Measurements from ENCODE around the gene USP9X. TPM values are rescaled to one million over a fixed set of nuclear protein-coding genes. Genes with fewer than 3 reads are reported as not detected.
A peak's percentile ranks its signal among the peaks of the same experiment; 100 is the strongest.
"Not testable (repeated sequence)": the region's sequence is repeated elsewhere in the genome, so short reads cannot be mapped to it uniquely, and the experiment has no call there.

The USP9X gene
- total RNA-seq, 5 donors from 2014 or later (not counting 1 experiment from before 2014, with no cell fraction given), result 51.7 to 84.2 (median 62.7) TPM

DNA sequence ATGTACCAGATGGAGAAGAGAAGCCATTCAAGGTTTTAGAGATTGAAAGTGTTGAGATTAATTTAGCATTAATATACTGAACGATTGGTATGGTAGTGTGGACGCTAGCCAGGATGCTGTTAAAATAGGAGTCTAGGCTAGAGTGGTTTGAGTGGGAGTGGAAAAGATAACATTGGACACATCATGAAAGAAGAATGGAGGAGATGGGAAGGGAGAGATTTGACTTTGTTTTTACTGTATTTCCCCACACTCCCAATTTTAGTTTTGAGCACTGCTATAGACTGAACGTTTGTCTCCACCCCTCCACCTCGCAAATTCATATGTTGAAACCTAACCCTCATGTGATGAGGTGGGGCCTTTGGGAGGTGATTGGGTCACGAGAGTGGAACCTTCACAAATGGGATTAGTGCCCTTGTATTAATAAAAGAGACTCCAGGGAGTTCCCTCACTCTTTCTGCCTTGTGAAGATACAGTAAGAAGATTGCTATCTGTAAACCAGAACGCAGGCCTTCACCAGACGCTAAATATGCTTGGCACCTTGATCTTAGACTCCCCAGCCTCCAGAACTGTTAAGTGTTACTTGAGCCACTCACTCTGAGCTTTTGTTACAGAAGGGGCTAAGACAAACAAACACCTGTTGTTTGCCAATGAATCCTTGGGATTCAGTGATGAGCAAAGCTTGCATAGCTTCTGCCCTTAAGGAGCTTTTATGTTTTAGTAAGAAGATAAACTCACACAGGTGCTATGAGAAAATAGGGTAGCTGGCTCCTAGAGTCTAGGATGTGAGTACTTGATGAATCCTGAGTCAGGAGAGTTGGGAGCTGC lies 25.8 kb downstream of the USP9X start:
- peak in 1 of 35 experiments; percentile 19 for DNase-seq
- ChIA-PET CTCF (interaction anchor here in 1 of 2 donors (1.0 to 1.6 kb wide), 2 partner anchors 22 to 26 kb away, joined by 3 to 5 read pairs; partner anchors contain the start of gene USP9X), POLR2A (interaction anchor here (0.5 to 1.1 kb wide), 5 partner anchors 12 to 101 kb away, joined by 3 to 9 read pairs (median 3); partner anchors contain the start of gene USP9X (in 1 of the 2))
- Histone ChIP-seq H3K27me3 (replicated peaks in 1 of 2; ENCODE audit: control insufficient read depth in 2 of 2, extremely low read depth in 1 of 2, insufficient read depth in 2 of 2, low read length in 1 of 2) (no peaks in the 10 kb centered on the region), H3K36me3 (ENCODE audit: control insufficient read depth in 2 of 2, extremely low read depth in 1 of 2, insufficient read depth in 1 of 2, low read length in 1 of 2) (no peaks in the 10 kb centered on the region), H3K4me3 (ENCODE audit: control insufficient read depth in 1 of 2, extremely low read depth in 1 of 2, low read length in 1 of 2) (no peak overlapping the region), H3K27ac (ENCODE audit: low read length) (peak overlapping the region; percentile 23), H3K9me3 (no peaks in the 10 kb centered on the region), H3K4me1 (ENCODE audit: control insufficient read depth in 1 of 2, extremely low read depth in 1 of 2, insufficient read depth in 2 of 2, low read length in 2 of 2) (peaks cover 10 to 30% of the 10 kb centered on the region in 2 experiments)
- no CpG with 5 or more reads among the region's 7 CpGs for WGBS (ENCODE audit: insufficient coverage)
- Mint-ChIP-seq H3K36me3 (peaks cover 6% of the 10 kb centered on the region), H3K27ac (peak overlapping the region; percentile 30 to 82), H3K4me1 (peaks cover 76 to 91% (median 77%) of the 10 kb centered on the region in 3 donors), H3K27me3 (no peaks in the 10 kb centered on the region), H3K9me3 (peaks cover 0 to 5% (median 5%) of the 10 kb centered on the region in 3 donors), H3K4me3 (peak overlapping the region in 2 of 3 donors; percentile 12 to 22)
- peak in 2 of 4 experiments; percentile 23 to 29 for ATAC-seq (replicated peaks in 1 of 4)

DNA sequence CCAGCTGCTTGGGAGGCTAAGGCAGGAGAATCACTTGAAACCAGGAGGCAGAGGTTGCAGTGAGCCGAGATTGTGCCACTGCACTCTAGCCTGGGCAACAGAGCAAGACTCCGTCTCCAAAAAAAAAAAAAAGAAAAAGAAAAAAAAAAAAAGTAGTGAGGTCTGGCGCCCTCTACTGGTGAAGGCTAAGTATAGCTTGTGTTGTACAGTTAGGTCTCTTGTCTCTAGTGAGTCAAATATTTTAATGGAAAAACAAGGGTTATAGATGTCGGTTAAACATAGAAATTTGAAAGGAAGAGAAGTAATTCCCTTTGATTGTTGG lies 29.8 kb downstream of the USP9X start:
- peaks cover 21 to 38% of the 10 kb centered on the region in 2 experiments for H3K4me1 ChIP-seq (ENCODE audit: control insufficient read depth in 1 of 2, extremely low read depth in 1 of 2, insufficient read depth in 2 of 2, low read length in 2 of 2)
- not testable (repeated sequence) for H3K9me3 ChIP-seq; H3K27me3 ChIP-seq (replicated peaks in 1 of 2; ENCODE audit: control insufficient read depth in 2 of 2, extremely low read depth in 1 of 2, insufficient read depth in 2 of 2, low read length in 1 of 2); H3K27ac Mint-ChIP-seq; H3K36me3 Mint-ChIP-seq; H3K4me3 ChIP-seq (ENCODE audit: control insufficient read depth in 1 of 2, extremely low read depth in 1 of 2, low read length in 1 of 2); H3K9me3 Mint-ChIP-seq; H3K36me3 ChIP-seq (ENCODE audit: control insufficient read depth in 2 of 2, extremely low read depth in 1 of 2, insufficient read depth in 1 of 2, low read length in 1 of 2); H3K27me3 Mint-ChIP-seq; H3K27ac ChIP-seq (ENCODE audit: low read length)
- ChIA-PET CTCF (interaction anchor here (0.5 to 3.9 kb wide), 32 partner anchors 9 to 768 kb away, joined by 3 to 48 read pairs (median 4); partner anchors contain the start of gene USP9X (in 1 of the 2)), POLR2A (interaction anchor here in 1 of 2 donors (0.6 to 1.4 kb wide), 8 partner anchors 33 to 534 kb away, joined by 3 to 12 read pairs (median 5); partner anchors contain the start of genes ATP6AP2 and MED14)
- WGBS (ENCODE audit: insufficient coverage), result no CpG with 5 or more reads among the region's 4 CpGs
- peaks cover 84 to 88% (median 86%) of the 10 kb centered on the region in 3 donors for H3K4me1 Mint-ChIP-seq
- DNase-seq (peak in 13 of 35 experiments; percentile 10 to 67 (median 25)), ATAC-seq (replicated peaks in 1 of 4) (peak in 3 of 4 experiments; percentile 35 to 60 (median 53))
- peak overlapping the region in 1 of 3 donors; percentile 11 for H3K4me3 Mint-ChIP-seq

DNA sequence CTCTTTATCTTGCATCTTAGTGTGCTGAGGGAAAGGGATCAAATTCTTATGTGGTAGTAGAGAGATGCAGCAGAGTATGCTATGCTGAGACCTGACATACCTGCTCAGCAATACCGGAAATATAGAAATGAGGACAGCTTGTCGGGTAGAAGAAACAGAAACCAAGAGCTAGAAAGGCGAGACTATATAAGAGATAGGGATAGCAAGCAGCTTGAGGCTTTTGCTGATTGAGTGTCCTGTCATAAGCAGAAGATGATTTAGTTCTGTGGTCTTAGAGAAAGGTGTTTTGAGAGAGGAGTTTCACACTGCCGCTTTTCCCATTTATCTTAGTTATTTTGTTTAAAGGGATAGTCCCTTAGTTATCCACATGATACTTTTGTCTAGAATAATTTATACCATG lies 31.7 kb downstream of the USP9X start:
- Mint-ChIP-seq H3K4me3 (peak overlapping the region; percentile 54 to 65 (median 55)), H3K36me3 (no peaks in the 10 kb centered on the region), H3K4me1 (peaks cover 80 to 88% (median 83%) of the 10 kb centered on the region in 3 donors), H3K27ac (peak overlapping the region; percentile 76 to 77), H3K9me3 (no peaks in the 10 kb centered on the region), H3K27me3 (no peaks in the 10 kb centered on the region)
- Histone ChIP-seq H3K9me3 (no peaks in the 10 kb centered on the region), H3K4me1 (ENCODE audit: control insufficient read depth in 1 of 2, extremely low read depth in 1 of 2, insufficient read depth in 2 of 2, low read length in 2 of 2) (peaks cover 21 to 39% of the 10 kb centered on the region in 2 experiments), H3K27ac (ENCODE audit: low read length) (peak overlapping the region; percentile 55), H3K36me3 (ENCODE audit: control insufficient read depth in 2 of 2, extremely low read depth in 1 of 2, insufficient read depth in 1 of 2, low read length in 1 of 2) (no peaks in the 10 kb centered on the region), H3K4me3 (ENCODE audit: control insufficient read depth in 1 of 2, extremely low read depth in 1 of 2, low read length in 1 of 2) (no peak overlapping the region), H3K27me3 (replicated peaks in 1 of 2; ENCODE audit: control insufficient read depth in 2 of 2, extremely low read depth in 1 of 2, insufficient read depth in 2 of 2, low read length in 1 of 2) (no peaks in the 10 kb centered on the region)
- CTCF ChIA-PET, result interaction anchor here (0.5 to 3.9 kb wide), 10 partner anchors 9 to 1962 kb away, joined by 3 to 48 read pairs (median 4); no protein-coding TSS in a partner anchor
- DNase-seq, result peak in 2 of 35 experiments; percentile 2 to 57
- ATAC-seq (replicated peaks in 1 of 4), result peak; percentile 67 to 88 (median 80)
- 0% methylated on average over 1 of the region's 4 CpGs for WGBS (ENCODE audit: insufficient coverage)
- POLR2A ChIA-PET, result interaction anchor here (0.5 to 1.1 kb wide), 3 partner anchors 9 to 382 kb away, joined by 3 to 4 read pairs (median 3); no protein-coding TSS in a partner anchor

DNA sequence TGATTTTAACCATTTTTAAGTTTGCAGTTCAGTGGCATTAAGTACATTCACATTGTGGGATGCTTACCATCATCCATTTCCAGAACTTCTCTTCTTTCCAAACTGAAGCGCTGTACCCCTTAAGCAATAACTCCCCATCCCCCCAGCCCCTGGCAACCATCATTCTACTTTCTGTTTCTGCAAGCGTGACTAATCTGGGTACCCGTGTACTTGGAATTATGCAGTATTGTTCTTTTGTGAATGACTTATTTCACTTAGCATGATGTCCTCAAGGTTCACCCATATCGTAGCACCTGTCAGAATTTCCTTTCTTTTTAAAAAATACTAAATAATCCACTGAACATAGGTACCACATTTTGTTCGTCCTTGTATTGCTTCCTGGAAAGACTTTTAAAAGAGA lies 32.9 kb downstream of the USP9X start:
- ATAC-seq (replicated peaks in 1 of 4), result no peak
- POLR2A ChIA-PET, result interaction anchor here in 1 of 2 donors (0.6 kb wide), 1 partner anchor 15 kb away, joined by 3 read pairs; no protein-coding TSS in a partner anchor
- Histone ChIP-seq H3K27ac (ENCODE audit: low read length) (peak overlapping the region; percentile 55), H3K9me3 (no peaks in the 10 kb centered on the region), H3K4me3 (ENCODE audit: control insufficient read depth in 1 of 2, extremely low read depth in 1 of 2, low read length in 1 of 2) (no peak overlapping the region), H3K27me3 (replicated peaks in 1 of 2; ENCODE audit: control insufficient read depth in 2 of 2, extremely low read depth in 1 of 2, insufficient read depth in 2 of 2, low read length in 1 of 2) (no peaks in the 10 kb centered on the region), H3K4me1 (ENCODE audit: control insufficient read depth in 1 of 2, extremely low read depth in 1 of 2, insufficient read depth in 2 of 2, low read length in 2 of 2) (peaks cover 25 to 49% of the 10 kb centered on the region in 2 experiments), H3K36me3 (ENCODE audit: control insufficient read depth in 2 of 2, extremely low read depth in 1 of 2, insufficient read depth in 1 of 2, low read length in 1 of 2) (no peaks in the 10 kb centered on the region)
- Mint-ChIP-seq H3K4me3 (peak overlapping the region; percentile 6 to 65 (median 54)), H3K27ac (peak overlapping the region; percentile 28 to 57), H3K9me3 (no peaks in the 10 kb centered on the region), H3K36me3 (no peaks in the 10 kb centered on the region), H3K4me1 (peaks cover 81 to 88% (median 86%) of the 10 kb centered on the region in 3 donors), H3K27me3 (no peaks in the 10 kb centered on the region)
- WGBS (ENCODE audit: insufficient coverage), result no CpG with 5 or more reads among the region's 5 CpGs
- CTCF ChIA-PET, result interaction anchor here in 1 of 2 donors (0.6 kb wide), 1 partner anchor 243 kb away, joined by 3 read pairs; no protein-coding TSS in a partner anchor
- no peak for DNase-seq

GRCh38 chrX:41119803-41120202 lies 34.6 kb downstream of the USP9X start:
- Mint-ChIP-seq H3K27ac (no peak overlapping the region), H3K4me3 (peak overlapping the region; percentile 13 to 54 (median 36)), H3K9me3 (no peaks in the 10 kb centered on the region), H3K36me3 (no peaks in the 10 kb centered on the region), H3K4me1 (peaks cover 77 to 83% (median 80%) of the 10 kb centered on the region in 3 donors), H3K27me3 (no peaks in the 10 kb centered on the region)
- ChIA-PET CTCF (interaction anchor here (0.6 to 1.6 kb wide), 2 partner anchors 27 to 242 kb away, joined by 5 read pairs; no protein-coding TSS in a partner anchor), POLR2A (interaction anchor here in 1 of 2 donors (0.7 to 1.2 kb wide), 2 partner anchors 29 to 580 kb away, joined by 3 read pairs; no protein-coding TSS in a partner anchor)
- Histone ChIP-seq H3K36me3 (ENCODE audit: control insufficient read depth in 2 of 2, extremely low read depth in 1 of 2, insufficient read depth in 1 of 2, low read length in 1 of 2) (peaks cover 0 to 3% of the 10 kb centered on the region in 2 donors), H3K4me3 (ENCODE audit: control insufficient read depth in 1 of 2, extremely low read depth in 1 of 2, low read length in 1 of 2) (no peak overlapping the region), H3K9me3 (no peaks in the 10 kb centered on the region), H3K27me3 (replicated peaks in 1 of 2; ENCODE audit: control insufficient read depth in 2 of 2, extremely low read depth in 1 of 2, insufficient read depth in 2 of 2, low read length in 1 of 2) (no peaks in the 10 kb centered on the region), H3K27ac (ENCODE audit: low read length) (no peak overlapping the region), H3K4me1 (ENCODE audit: control insufficient read depth in 1 of 2, extremely low read depth in 1 of 2, insufficient read depth in 2 of 2, low read length in 2 of 2) (peaks cover 19 to 41% of the 10 kb centered on the region in 2 experiments)
- no CpG with 5 or more reads among the region's 6 CpGs for WGBS (ENCODE audit: insufficient coverage)
- no peak for ATAC-seq (replicated peaks in 1 of 4)
- no peak for DNase-seq

DNA sequence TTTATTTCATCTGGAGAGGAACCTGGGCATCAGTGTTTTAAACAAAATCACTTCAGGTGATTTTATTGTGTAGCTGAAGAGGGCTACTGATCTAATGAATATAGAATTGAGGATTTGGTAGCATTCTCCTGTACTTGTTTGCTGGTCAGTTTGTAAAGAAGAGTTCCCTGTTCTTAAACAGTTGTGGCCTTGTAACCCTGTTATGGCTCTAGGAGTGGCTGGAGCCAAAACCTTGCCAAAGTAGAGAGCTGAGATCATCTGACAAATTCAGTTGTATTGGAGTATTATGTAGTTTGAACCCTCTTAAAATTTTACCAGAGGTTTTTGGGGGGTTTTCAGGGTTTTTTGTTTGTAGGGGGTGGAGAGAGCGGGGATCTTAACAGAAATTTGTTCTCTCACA lies 36.5 kb downstream of the USP9X start:
- CTCF ChIA-PET, result interaction anchor here in 1 of 2 donors (0.6 kb wide), 1 partner anchor 135 kb away, joined by 3 read pairs; no protein-coding TSS in a partner anchor
- Mint-ChIP-seq H3K27ac (peak overlapping the region in 1 of 2 donors; percentile 36), H3K36me3 (no peaks in the 10 kb centered on the region), H3K27me3 (no peaks in the 10 kb centered on the region), H3K9me3 (no peaks in the 10 kb centered on the region), H3K4me3 (peak overlapping the region in 1 of 3 donors; percentile 54), H3K4me1 (peaks cover 73 to 76% (median 75%) of the 10 kb centered on the region in 3 donors)
- POLR2A ChIA-PET, result interaction anchor here in 1 of 2 donors (0.5 kb wide), 1 partner anchor 37 kb away, joined by 4 read pairs; the partner anchor contains the start of gene USP9X
- Histone ChIP-seq H3K9me3 (no peaks in the 10 kb centered on the region), H3K27ac (ENCODE audit: low read length) (no peak overlapping the region), H3K27me3 (replicated peaks in 1 of 2; ENCODE audit: control insufficient read depth in 2 of 2, extremely low read depth in 1 of 2, insufficient read depth in 2 of 2, low read length in 1 of 2) (no peaks in the 10 kb centered on the region), H3K4me3 (ENCODE audit: control insufficient read depth in 1 of 2, extremely low read depth in 1 of 2, low read length in 1 of 2) (no peak overlapping the region), H3K4me1 (ENCODE audit: control insufficient read depth in 1 of 2, extremely low read depth in 1 of 2, insufficient read depth in 2 of 2, low read length in 2 of 2) (peaks cover 17 to 40% of the 10 kb centered on the region in 2 experiments), H3K36me3 (ENCODE audit: control insufficient read depth in 2 of 2, extremely low read depth in 1 of 2, insufficient read depth in 1 of 2, low read length in 1 of 2) (peaks cover 0 to 3% of the 10 kb centered on the region in 2 donors)
- ATAC-seq (replicated peaks in 1 of 4) (no peak), DNase-seq (no peak)
- WGBS (ENCODE audit: insufficient coverage), result no CpG with 5 or more reads among the region's 1 CpG

Measured in T-cell (primary cell).